NCI-H2196 (cell line): Measurements from ENCODE around the gene SLF2.
"Not testable (repeated sequence)": the region's sequence is repeated elsewhere in the genome, so short reads cannot be mapped to it uniquely, and the experiment has no call there.

Experiments
- DNase-seq: peaks from one replicate; lab custom pipeline; 2025; ENCODE audit not compliant: unreplicated experiment; lab: John Stamatoyannopoulos, UW

SLF2 gene

DNA sequence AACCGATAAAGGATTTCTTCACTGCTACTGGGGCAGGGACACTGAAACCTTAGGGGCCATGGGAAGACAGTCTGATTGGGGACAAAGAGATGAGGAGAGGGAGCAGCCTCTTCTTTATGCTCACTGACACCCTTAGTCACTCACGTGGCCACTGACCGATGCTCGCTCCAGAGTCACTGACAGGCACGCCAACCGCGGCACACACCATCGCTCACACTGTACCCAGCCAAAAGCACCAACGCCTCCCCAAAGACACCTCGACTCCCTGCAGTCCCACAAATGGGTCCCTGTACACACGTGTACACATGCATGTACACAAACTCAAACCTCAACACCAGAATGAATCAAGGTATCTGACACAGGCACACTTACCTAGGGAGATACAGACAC, 35.3 kb upstream of the SLF2 start:
- no peak for DNase-seq

GRCh38 chr10:100878291-100878910, 34.4 kb upstream of the SLF2 start:
- peak; percentile 19 for DNase-seq

GRCh38 chr10:100879741-100880360, 32.9 kb upstream of the SLF2 start:
- DNase-seq, result no peak

DNA sequence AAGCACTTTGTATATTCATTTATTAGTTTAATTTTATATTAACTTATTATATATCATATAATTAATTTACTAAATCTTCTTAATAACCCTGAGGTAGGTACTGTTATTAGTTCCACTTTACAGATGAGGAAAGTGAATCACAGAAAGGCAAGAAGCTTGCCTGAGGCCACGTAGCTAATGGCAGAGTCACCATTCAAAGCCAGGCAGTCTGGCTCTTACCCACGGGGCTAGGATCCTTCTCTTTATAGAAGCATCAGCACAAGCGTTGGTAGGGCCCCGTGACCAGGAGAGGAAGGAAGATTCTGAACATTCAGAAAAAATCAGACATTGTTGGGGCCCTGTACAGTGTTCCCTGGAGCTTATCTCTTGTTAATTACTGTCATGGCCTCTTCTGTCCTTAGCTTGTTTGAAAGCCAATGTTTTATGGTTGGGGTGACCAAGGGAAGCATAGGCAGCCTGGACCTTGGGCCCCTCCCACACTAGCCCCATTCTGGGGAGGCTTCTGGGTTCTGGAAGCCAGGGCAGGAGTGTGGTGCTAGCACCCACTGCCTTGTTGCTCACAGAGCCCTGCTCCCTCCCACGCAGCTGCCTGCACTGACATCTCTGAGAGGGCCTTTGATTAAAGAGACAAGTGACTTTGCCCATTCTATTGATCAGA, 31.1 kb upstream of the SLF2 start:
- DNase-seq, result no peak

- no peak for DNase-seq
Observed at GRCh38 chr10:100882252-100882651, 30.5 kb upstream of the SLF2 start.

DNA sequence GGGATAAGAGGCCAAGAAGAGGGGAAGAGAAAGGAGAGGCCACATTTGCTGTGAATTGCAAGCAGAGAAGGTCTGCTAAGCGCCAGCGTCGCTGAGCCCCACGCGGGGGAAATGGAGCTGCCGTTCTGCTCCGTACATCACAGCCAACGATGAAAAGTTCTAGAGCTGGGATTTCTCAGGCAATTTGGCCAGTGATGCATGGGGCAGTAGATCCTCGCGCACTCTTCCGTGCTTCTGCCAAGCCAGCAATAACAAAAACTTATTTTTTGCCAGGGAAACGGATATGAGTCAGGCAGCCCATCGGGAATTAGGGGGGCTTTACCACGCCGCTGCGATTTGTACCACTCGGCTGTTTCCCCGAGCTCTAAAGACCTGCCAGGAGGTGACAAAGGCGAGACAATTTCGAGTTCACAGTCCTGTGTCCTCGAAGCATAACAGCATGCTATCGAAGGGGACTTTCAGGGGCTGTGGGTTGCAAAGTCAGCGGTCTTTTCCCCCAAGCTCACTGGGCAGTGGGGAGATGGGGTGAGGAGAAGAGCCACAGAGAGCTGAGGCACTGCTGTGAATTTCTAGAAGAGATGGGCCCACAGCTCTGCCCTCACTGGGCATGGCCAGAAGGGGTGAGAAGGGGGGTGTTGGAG, 30.0 kb upstream of the SLF2 start:
- no peak for DNase-seq

- DNase-seq, result no peak
Observed at GRCh38 chr10:100883312-100883821, 29.4 kb upstream of the SLF2 start.

DNA sequence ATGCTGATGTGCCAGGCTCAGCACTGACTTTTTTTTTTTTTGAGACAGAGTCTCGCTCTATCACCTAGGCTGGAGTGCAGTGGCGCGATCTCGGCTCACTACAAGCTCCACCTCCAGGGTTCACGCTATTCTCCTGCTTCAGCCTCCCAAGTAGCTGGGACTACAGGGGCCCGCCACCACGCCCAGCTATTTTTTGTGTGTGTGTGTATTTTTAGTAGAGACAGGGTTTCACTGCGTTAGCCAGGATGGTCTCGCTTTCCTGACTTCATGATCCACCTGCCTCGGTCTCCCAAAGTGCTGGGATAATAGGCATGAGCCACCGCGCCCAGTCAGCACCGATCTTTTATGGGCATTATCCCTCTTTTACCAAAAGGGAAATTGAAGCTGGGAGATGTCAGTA, 27.2 kb upstream of the SLF2 start:
- DNase-seq, result not testable (repeated sequence)

DNA sequence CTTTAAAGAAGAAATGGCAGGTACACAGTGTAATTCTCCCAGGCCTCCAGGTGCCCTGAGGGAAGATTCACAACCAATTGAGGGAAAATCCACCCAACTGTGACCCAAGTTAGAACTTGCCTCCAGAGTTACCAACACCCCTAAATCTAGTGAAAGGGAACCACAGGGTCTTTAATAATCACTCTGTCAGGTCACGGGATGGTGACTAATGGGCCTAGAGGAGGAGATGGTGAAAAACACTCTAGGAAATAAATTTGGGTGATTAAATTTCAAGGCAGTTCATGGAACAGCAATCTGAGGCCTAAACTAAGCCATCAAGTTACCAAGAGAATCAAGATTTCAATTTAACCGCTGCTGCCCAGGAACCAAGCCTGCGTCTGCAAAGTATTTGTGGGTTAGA, 26.7 kb upstream of the SLF2 start:
- DNase-seq, result no peak

DNA sequence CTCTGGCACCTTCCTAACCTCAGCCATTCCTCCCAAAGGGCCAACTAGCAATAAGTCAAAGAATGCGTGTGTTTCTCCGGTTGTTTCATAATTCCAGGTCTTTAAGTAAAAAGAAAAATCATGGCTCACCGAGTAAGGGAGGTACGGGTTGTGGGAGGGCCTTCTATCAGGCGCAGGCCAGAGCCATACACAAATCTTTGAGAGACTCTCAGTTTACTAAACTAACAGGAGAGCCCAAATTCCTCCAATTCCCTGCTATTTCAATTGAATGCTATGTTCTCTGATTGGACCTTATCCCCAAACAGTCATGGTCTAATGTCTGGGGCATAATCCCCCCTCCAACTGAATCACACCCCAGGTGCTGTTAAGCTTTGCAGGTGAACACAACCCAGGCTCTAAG, 26.2 kb upstream of the SLF2 start:
- no peak for DNase-seq

GRCh38 chr10:100886963-100887362, 25.8 kb upstream of the SLF2 start:
- DNase-seq, result no peak

GRCh38 chr10:100887761-100888296, 24.9 kb upstream of the SLF2 start:
- no peak for DNase-seq

- DNase-seq, result no peak
Observed at GRCh38 chr10:100888957-100889356, 23.8 kb upstream of the SLF2 start.

DNA sequence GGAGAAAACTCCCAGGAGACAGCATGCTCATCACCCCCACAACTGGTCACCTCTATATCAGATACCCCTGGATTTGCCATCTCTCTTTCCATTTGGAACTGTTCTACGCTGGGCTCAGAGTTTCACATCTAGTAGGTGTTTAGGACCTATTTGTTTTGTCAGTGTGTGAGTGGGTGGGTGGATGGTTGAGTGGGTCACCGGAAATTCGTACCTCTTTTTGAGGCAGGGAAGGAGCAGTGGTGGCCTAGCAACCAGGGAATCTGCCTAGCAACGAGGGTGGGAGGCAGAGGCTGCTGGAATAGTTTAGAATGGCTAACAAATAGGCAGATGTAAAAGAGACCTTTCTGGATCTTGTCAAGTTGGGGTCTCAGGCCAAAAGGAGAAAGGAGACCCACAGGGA, 23.2 kb upstream of the SLF2 start:
- DNase-seq, result no peak

DNA sequence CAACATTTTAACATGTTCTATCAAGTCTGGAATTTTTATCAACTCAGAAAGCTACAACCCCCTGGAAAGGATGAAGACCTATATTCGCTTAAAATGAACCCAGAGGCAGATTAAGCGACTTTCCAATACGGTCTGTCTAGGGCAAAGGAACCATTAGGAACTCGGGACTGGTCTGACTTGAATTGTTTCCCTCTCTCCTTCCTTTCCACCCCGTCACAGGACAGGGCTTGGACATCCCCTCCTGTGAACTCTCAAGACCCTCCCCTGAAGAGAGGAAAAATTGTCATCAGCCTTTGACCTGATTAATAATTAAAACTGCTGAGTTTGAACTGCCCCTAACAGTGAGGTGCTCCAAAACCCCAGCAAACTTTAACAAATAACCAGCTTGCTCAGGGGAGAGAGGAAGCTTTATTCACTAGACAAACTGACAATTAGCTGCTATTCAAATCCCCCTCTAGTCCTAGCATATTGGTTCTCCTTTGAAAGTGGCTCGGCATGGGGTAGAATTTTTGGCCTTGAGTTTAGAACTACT, 22.6 kb upstream of the SLF2 start:
- DNase-seq, result no peak

DNA sequence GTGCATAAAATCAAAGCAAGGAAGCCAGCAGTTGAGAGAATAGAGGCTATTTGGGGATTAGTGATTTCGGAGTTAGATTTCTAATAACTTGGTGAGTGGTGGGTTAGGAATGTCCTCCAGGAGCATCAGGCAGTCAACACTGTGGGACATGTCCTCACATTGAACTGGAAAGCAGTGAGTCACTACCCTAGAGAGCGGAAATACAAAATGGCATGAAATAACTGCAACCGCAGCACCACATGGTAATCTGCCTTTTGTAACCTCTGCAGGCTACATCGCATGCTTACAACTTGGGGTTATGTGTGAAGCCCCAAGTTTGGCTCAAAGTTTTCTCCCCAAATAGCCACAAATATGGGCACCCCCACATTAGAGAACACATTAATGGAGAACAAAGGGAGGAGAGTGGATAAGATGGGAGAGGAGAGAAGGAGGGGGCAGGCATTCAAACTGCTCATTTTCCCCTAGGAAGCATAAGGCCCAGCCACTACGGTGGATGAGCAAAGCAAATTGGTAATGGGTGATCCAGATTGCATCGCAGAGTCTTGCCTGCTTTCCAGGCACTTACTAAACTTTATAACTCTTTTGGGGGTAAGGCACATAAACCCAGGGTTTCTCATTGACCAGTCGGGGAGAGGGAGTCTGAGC, 22.0 kb upstream of the SLF2 start:
- DNase-seq, result no peak

DNA sequence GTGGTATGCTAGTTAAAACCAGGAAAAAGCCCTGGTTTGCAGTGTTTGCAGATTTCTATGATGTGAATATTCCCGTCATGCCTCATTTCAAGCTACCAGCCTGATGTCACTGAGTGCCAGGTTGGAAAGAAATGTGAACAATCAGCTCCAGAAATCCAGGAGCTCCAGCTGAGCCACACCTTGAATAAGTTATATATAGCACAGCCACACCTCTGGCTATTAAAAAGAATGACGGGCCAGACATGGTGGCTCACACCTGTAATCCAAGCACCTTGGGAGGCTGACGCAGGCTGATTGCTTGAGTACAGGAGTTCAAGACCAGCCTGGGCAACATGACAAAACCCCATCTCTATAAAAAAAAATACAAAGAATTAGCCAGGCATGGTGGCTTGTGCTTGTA, 18.7 kb upstream of the SLF2 start:
- no peak for DNase-seq

- no peak for DNase-seq
Observed at GRCh38 chr10:100894589-100895294, 18.0 kb upstream of the SLF2 start.

DNA sequence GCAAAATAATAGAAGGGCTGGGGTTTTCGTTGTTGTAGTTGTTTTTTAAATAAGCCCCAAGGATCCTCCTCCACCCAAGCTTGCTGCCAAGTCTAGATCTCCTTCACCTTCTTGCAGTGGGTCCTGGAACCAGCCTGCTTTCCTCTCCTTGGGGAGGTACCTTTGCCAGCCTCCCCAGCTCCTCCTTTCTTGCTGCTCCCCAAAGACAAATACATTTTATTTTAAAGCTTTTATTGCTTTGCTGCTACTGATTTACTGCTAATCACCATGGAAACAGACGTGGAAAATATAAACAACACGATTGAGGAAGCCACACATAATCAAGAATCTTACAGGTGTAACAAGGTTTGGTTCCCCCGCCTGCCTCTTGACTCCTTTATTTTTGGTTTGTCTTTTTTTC, 17.4 kb upstream of the SLF2 start:
- no peak for DNase-seq

GRCh38 chr10:100895896-100896295, 16.9 kb upstream of the SLF2 start:
- DNase-seq, result no peak
